Liver (tissue), 9 donors: ENCODE results near the gene KLHDC10. TPM values are rescaled to one million over a fixed set of nuclear protein-coding genes. Genes with fewer than 3 reads are reported as not detected.

Experiments
- DNase-seq: peaks from one replicate; pipeline ENCODE4 v3.0.0-alpha.2; 2017; ENCODE audit warnings: low spot score
- H3K27ac ChIP-seq, 2 donors: one replicate each; pipeline ENCODE4 v1.7.0; 2013; ENCODE audit warnings: inconsistent platforms in 2 of 2, low read length in 2 of 2, control low read depth in 1 of 2, low read depth in 1 of 2, mild to moderate bottlenecking in 1 of 2
- H3K27me3 ChIP-seq, 4 donors: one replicate each; pipeline versions ENCODE4 v1.6.1 to v1.7.0; 2013; ENCODE audit warnings: low read length in 3 of 4, inconsistent platforms in 1 of 4, mild to moderate bottlenecking in 1 of 4, moderate library complexity in 1 of 4; ENCODE audit not compliant: control insufficient read depth in 4 of 4, insufficient read depth in 4 of 4
- H3K36me3 ChIP-seq, 4 donors: one replicate each; pipeline versions ENCODE4 v1.6.1 to v1.7.0; 2013; ENCODE audit warnings: low read length in 3 of 4, mild to moderate bottlenecking in 3 of 4, low read depth in 1 of 4, moderate library complexity in 1 of 4; ENCODE audit not compliant: control insufficient read depth in 4 of 4, insufficient read depth in 3 of 4
- H3K4me1 ChIP-seq, 4 donors: one replicate each; pipeline versions ENCODE4 v1.6.1 to v1.7.0; 2013; ENCODE audit warnings: low read length in 3 of 4, mild to moderate bottlenecking in 3 of 4, moderate library complexity in 1 of 4; ENCODE audit not compliant: control insufficient read depth in 4 of 4, insufficient read depth in 4 of 4
- H3K4me3 ChIP-seq, 3 donors: one replicate each; pipeline versions ENCODE4 v1.6.1 to v1.7.0; 2013; ENCODE audit warnings: low read length in 3 of 3, control low read depth in 1 of 3, low read depth in 1 of 3, mild to moderate bottlenecking in 1 of 3
- H3K9ac ChIP-seq, 2 donors: one replicate each; pipeline ENCODE4 v1.7.0; 2013; ENCODE audit warnings: low read length in 2 of 2, mild to moderate bottlenecking in 2 of 2, moderate library complexity in 2 of 2, control low read depth in 1 of 2, low read depth in 1 of 2
- H3K9me3 ChIP-seq, 4 donors: one replicate each; pipeline versions ENCODE4 v1.6.1 to v1.7.0; 2013; ENCODE audit warnings: low read length in 3 of 4; ENCODE audit not compliant: control insufficient read depth in 4 of 4
- EGR1 ChIP-seq, 2 donors: IDR thresholded peaks; 2 replicates each; pipeline ENCODE4 v1.6.1; 2016 to 2018; ENCODE audit warnings: antibody characterized with exemption in 2 of 2, low read depth in 2 of 2
- FOXA1 ChIP-seq: IDR thresholded peaks from 2 replicates; pipeline ENCODE4 v1.6.1; 2016; ENCODE audit warnings: antibody characterized with exemption
- FOXA2 ChIP-seq: IDR thresholded peaks from 2 replicates; pipeline ENCODE4 v1.6.1; 2016; ENCODE audit warnings: antibody characterized with exemption
- GABPA ChIP-seq, 2 donors: IDR thresholded peaks in 1 of 2; conservative IDR thresholded peaks in 1 of 2; 2 replicates each; pipeline ENCODE4 v1.6.1; 2016; ENCODE audit warnings: antibody characterized with exemption in 2 of 2, mild to moderate bottlenecking in 1 of 2, moderate library complexity in 1 of 2
- HNF4A ChIP-seq, 2 donors: conservative IDR thresholded peaks; 2 replicates each; pipeline ENCODE4 v1.6.1; 2016; ENCODE audit warnings: antibody characterized with exemption in 2 of 2, mild to moderate bottlenecking in 2 of 2
- HNF4G ChIP-seq: IDR thresholded peaks from 2 replicates; pipeline ENCODE4 v1.6.1; 2016; ENCODE audit warnings: antibody characterized with exemption
- JUND ChIP-seq, 2 donors: IDR thresholded peaks; 2 replicates each; pipeline ENCODE4 v1.6.1; 2016; ENCODE audit warnings: antibody characterized with exemption in 2 of 2
- NR2F2 ChIP-seq: IDR thresholded peaks from 2 replicates; pipeline ENCODE4 v1.6.1; 2016; ENCODE audit warnings: antibody characterized with exemption
- RAD21 ChIP-seq, 2 donors: IDR thresholded peaks; 2 replicates each; pipeline ENCODE4 v1.6.1; 2016; ENCODE audit warnings: antibody characterized with exemption in 2 of 2, mild to moderate bottlenecking in 2 of 2
- RXRA ChIP-seq, 2 donors: IDR thresholded peaks; 2 replicates each; pipeline ENCODE4 v1.6.1; 2017 to 2018; ENCODE audit warnings: antibody characterized with exemption in 2 of 2, mild to moderate bottlenecking in 1 of 2
- SP1 ChIP-seq: IDR thresholded peaks from 2 replicates; pipeline ENCODE4 v1.6.1; 2018; ENCODE audit warnings: antibody characterized with exemption, mild to moderate bottlenecking
- TAF1 ChIP-seq: conservative IDR thresholded peaks from 2 replicates; pipeline ENCODE4 v1.6.1; 2016; ENCODE audit warnings: antibody characterized with exemption, mild to moderate bottlenecking
- YY1 ChIP-seq: IDR thresholded peaks from 2 replicates; pipeline ENCODE4 v1.6.1; 2016; ENCODE audit warnings: antibody characterized with exemption, mild to moderate bottlenecking
- WGBS: extraction: QIAGEN DNeasy Blood & Tissue Kit; methylation state at CpG from one replicate; pipeline ENCODE4 v1.1.7; 2013; 5-methylcytosine and 5-hydroxymethylcytosine counted together
- polyA plus RNA-seq, 2 donors: library from polyadenylated mRNA; stranded (reverse) in 1 of 2; unstranded in 1 of 2; fragments of 200-250 nt in 1 of 2; fragments of >200 nt in 1 of 2; fragmentation: Nextera tagmentation in 1 of 2; extraction: Ambion mirVana in 1 of 2; gene quantifications; one replicate each; pipeline versions ENCODE4 v1.2.1 to v1.2.3, GENCODE V29; 2013 to 2015
- total RNA-seq, 2 donors: library from RNA; depleted of rRNA; stranded (reverse); fragments of >200 nt; gene quantifications; one replicate each; pipeline ENCODE4 v1.2.3, GENCODE V29; 2014
- TF ChIP-seq, protein P1 (sequence below): fragments of 150-350 bp; IDR thresholded peaks from 2 replicates; pipeline ENCODE4 v1.5.1; 2017; ENCODE audit warnings: improper control_type of control experiment, low read depth, low read length; ENCODE audit not compliant: missing input control
- TF ChIP-seq, protein P2 (sequence below): IDR thresholded peaks from 2 replicates; pipeline ENCODE4 v1.6.1; 2016; ENCODE audit warnings: antibody characterized with exemption
- TF ChIP-seq, protein P3 (sequence below): IDR thresholded peaks from 2 replicates; pipeline ENCODE4 v1.6.1; 2016; ENCODE audit warnings: antibody characterized with exemption
- TF ChIP-seq, protein P4 (sequence below): IDR thresholded peaks from 2 replicates; pipeline ENCODE4 v1.6.1; 2016; ENCODE audit warnings: antibody characterized with exemption
- TF ChIP-seq, protein P5 (sequence below): IDR thresholded peaks from 2 replicates; pipeline ENCODE4 v1.6.1; 2016; ENCODE audit warnings: antibody characterized with exemption, mild to moderate bottlenecking
- donor health status: healthy.
- donor health status: healthy.
- donor health status: healthy.
- donor health status: healthy.
- donor health status: healthy.

The KLHDC10 gene
- total and polyA plus RNA-seq, 4 donors, result 10.8 to 31.2 (median 17.4) TPM

DNA sequence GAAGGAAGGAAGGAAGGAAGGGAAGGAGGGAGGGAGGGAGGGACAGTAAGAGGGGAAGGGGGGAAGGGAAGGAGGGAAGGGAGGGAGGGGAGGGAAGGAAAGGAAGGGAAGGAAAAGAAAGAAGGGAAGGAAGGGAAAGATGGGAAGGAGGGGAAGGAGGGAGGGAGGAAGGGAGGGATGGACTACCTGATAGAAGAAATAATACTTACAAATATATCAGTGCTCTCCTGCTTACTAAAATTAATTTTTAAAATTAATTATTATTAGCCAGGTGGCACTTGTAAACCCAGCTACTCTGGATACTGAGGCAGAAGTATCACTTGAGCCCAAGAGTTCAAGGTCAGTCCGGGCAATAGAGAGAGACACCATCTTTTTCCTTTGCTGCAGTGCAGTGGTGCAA is 37.6 kb upstream of the KLHDC10 start:
- no peaks in the 10 kb centered on the region for H3K27me3 ChIP-seq
- 98% methylated on average over 1 of the region's 1 CpG for WGBS
- no peak overlapping the region for H3K27ac ChIP-seq
- no peak overlapping the region for H3K9ac ChIP-seq
- no peak overlapping the region for H3K4me3 ChIP-seq
- H3K36me3 ChIP-seq, result peaks cover 4 to 39% (median 24%) of the 10 kb centered on the region in 4 donors
- no peak for DNase-seq
- TF ChIP-seq EGR1 (IDR thresholded peaks at IDR 0.05; ENCODE audit: low read depth in 2 of 2), result no peak
- no peak for TF ChIP-seq RXRA (IDR thresholded peaks at IDR 0.05)
- no peaks in the 10 kb centered on the region for H3K9me3 ChIP-seq
- no peaks in the 10 kb centered on the region for H3K4me1 ChIP-seq

DNA sequence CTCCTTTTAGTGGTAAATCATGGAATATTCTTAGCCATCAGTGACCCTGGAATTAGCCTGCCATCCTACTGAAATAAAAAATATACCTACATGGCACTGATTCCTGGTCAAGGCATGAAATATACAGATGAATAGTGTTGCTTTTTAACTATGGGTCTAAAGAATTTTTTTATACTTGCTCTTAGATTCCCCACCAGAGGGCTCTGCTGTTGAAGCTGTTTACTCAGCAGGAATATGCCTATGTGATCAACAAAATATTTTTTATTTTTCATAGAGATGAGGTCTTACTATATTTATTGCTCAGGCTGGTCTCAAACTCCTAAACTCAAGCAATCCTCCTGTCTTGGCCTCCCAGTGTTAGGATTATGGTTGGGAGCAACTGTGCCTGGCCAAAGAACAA is 32.6 kb upstream of the KLHDC10 start:
- TF ChIP-seq RAD21 (IDR thresholded peaks at IDR 0.05), result peak; percentile 42
- TF ChIP-seq RXRA (IDR thresholded peaks at IDR 0.05), result no peak
- TF ChIP-seq, protein P1, sequence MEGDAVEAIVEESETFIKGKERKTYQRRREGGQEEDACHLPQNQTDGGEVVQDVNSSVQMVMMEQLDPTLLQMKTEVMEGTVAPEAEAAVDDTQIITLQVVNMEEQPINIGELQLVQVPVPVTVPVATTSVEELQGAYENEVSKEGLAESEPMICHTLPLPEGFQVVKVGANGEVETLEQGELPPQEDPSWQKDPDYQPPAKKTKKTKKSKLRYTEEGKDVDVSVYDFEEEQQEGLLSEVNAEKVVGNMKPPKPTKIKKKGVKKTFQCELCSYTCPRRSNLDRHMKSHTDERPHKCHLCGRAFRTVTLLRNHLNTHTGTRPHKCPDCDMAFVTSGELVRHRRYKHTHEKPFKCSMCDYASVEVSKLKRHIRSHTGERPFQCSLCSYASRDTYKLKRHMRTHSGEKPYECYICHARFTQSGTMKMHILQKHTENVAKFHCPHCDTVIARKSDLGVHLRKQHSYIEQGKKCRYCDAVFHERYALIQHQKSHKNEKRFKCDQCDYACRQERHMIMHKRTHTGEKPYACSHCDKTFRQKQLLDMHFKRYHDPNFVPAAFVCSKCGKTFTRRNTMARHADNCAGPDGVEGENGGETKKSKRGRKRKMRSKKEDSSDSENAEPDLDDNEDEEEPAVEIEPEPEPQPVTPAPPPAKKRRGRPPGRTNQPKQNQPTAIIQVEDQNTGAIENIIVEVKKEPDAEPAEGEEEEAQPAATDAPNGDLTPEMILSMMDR, result peak; percentile 11
- TF ChIP-seq, protein P2, sequence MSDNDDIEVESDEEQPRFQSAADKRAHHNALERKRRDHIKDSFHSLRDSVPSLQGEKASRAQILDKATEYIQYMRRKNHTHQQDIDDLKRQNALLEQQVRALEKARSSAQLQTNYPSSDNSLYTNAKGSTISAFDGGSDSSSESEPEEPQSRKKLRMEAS, result no peak
- TF ChIP-seq TAF1, result no peak
- Histone ChIP-seq H3K4me1 (no peaks in the 10 kb centered on the region), H3K36me3 (peaks cover 7 to 43% (median 21%) of the 10 kb centered on the region in 4 donors)

DNA sequence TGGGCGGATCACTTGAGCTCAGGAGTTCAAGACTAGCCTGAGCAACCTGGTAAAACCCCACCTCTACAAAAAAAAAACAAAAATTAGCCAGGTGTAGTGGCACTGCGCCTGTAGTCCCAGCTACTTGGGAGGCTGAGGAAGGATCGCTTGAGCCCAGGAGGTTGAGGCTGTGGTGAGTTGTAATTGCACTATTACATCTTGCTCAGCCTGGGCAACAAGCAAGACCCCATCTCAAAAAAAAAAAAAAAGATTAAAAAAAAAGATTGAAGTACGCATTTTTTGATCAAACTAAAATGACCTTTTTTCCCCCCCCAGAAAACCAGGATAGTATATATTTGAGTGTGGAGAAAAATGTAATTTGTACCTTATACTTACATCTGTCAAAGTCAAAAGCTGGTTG is 29.8 kb upstream of the KLHDC10 start:
- no peak overlapping the region for H3K4me3 ChIP-seq
- no peak for DNase-seq
- WGBS, result 96% methylated on average over 4 of the region's 4 CpGs
- no peak overlapping the region for H3K9ac ChIP-seq
- H3K36me3 ChIP-seq, result peaks cover 6 to 37% (median 20%) of the 10 kb centered on the region in 4 donors
- TF ChIP-seq TAF1 (no peak), HNF4G (no peak), JUND (IDR thresholded peaks at IDR 0.05) (no peak), NR2F2 (no peak), SP1 (no peak), YY1 (no peak), FOXA2 (no peak), HNF4A (conservative IDR thresholded peaks at IDR 0.05) (no peak), EGR1 (IDR thresholded peaks at IDR 0.05; ENCODE audit: low read depth in 2 of 2) (no peak), RXRA (IDR thresholded peaks at IDR 0.05) (no peak), FOXA1 (no peak), GABPA (IDR thresholded peaks at IDR 0.05 in 1 of 2, conservative IDR thresholded peaks at IDR 0.05 in 1 of 2) (no peak), RAD21 (IDR thresholded peaks at IDR 0.05) (no peak)
- TF ChIP-seq, protein P3, sequence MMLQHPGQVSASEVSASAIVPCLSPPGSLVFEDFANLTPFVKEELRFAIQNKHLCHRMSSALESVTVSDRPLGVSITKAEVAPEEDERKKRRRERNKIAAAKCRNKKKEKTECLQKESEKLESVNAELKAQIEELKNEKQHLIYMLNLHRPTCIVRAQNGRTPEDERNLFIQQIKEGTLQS, result no peak
- TF ChIP-seq, protein P4, sequence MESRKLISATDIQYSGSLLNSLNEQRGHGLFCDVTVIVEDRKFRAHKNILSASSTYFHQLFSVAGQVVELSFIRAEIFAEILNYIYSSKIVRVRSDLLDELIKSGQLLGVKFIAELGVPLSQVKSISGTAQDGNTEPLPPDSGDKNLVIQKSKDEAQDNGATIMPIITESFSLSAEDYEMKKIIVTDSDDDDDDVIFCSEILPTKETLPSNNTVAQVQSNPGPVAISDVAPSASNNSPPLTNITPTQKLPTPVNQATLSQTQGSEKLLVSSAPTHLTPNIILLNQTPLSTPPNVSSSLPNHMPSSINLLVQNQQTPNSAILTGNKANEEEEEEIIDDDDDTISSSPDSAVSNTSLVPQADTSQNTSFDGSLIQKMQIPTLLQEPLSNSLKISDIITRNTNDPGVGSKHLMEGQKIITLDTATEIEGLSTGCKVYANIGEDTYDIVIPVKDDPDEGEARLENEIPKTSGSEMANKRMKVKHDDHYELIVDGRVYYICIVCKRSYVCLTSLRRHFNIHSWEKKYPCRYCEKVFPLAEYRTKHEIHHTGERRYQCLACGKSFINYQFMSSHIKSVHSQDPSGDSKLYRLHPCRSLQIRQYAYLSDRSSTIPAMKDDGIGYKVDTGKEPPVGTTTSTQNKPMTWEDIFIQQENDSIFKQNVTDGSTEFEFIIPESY, result no peak
- TF ChIP-seq, protein P1, result no peak
- TF ChIP-seq, protein P5, sequence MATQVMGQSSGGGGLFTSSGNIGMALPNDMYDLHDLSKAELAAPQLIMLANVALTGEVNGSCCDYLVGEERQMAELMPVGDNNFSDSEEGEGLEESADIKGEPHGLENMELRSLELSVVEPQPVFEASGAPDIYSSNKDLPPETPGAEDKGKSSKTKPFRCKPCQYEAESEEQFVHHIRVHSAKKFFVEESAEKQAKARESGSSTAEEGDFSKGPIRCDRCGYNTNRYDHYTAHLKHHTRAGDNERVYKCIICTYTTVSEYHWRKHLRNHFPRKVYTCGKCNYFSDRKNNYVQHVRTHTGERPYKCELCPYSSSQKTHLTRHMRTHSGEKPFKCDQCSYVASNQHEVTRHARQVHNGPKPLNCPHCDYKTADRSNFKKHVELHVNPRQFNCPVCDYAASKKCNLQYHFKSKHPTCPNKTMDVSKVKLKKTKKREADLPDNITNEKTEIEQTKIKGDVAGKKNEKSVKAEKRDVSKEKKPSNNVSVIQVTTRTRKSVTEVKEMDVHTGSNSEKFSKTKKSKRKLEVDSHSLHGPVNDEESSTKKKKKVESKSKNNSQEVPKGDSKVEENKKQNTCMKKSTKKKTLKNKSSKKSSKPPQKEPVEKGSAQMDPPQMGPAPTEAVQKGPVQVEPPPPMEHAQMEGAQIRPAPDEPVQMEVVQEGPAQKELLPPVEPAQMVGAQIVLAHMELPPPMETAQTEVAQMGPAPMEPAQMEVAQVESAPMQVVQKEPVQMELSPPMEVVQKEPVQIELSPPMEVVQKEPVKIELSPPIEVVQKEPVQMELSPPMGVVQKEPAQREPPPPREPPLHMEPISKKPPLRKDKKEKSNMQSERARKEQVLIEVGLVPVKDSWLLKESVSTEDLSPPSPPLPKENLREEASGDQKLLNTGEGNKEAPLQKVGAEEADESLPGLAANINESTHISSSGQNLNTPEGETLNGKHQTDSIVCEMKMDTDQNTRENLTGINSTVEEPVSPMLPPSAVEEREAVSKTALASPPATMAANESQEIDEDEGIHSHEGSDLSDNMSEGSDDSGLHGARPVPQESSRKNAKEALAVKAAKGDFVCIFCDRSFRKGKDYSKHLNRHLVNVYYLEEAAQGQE, result no peak
- TF ChIP-seq, protein P2, result no peak
- no peaks in the 10 kb centered on the region for H3K9me3 ChIP-seq
- H3K4me1 ChIP-seq, result no peaks in the 10 kb centered on the region
- no peaks in the 10 kb centered on the region for H3K27me3 ChIP-seq
- H3K27ac ChIP-seq, result no peak overlapping the region

More for the DNA sequence above, 32.6 kb upstream of the KLHDC10 start:
- Histone ChIP-seq H3K4me3 (no peak overlapping the region), H3K9me3 (no peaks in the 10 kb centered on the region), H3K27me3 (no peaks in the 10 kb centered on the region), H3K27ac (no peak overlapping the region), H3K9ac (no peak overlapping the region)
- DNase-seq, result no peak
